Occipital lobe (tissue), 2 donors: ENCODE results near the gene SEMA3A. TPM values are rescaled to one million over a fixed set of nuclear protein-coding genes. Genes with fewer than 3 reads are reported as not detected.

Source experiments
- DNase-seq: peaks from one replicate; lab custom pipeline; 2025; lab: John Stamatoyannopoulos, UW
- total RNA-seq: library from RNA; depleted of rRNA; stranded (reverse); fragments of >200 nt; gene quantifications from one replicate; pipeline ENCODE4 v1.2.3, GENCODE V29; 2014

SEMA3A gene
- total RNA-seq, 1 donor from 2014 or later: 46.8 TPM

GRCh38 chr7:84021292-84021908 is 173.2 kb downstream of the SEMA3A start:
- DNase-seq: no peak

GRCh38 chr7:84017651-84018050 is 176.9 kb downstream of the SEMA3A start:
- DNase-seq: no peak

GRCh38 chr7:84013616-84014240 is 180.9 kb downstream of the SEMA3A start:
- DNase-seq: no peak

- no peak for DNase-seq
Observed at GRCh38 chr7:84009782-84010181, 184.8 kb downstream of the SEMA3A start.

- no peak for DNase-seq
Observed at GRCh38 chr7:84009051-84009450, 185.5 kb downstream of the SEMA3A start.

- DNase-seq: no peak
Observed at GRCh38 chr7:84003191-84003590, 191.4 kb downstream of the SEMA3A start.

- DNase-seq: no peak
Observed at GRCh38 chr7:84002348-84002747, 192.2 kb downstream of the SEMA3A start.

GRCh38 chr7:83996879-83997278 is 197.7 kb downstream of the SEMA3A start:
- DNase-seq: no peak

- DNase-seq: no peak
Observed at GRCh38 chr7:83987764-83988163, 206.8 kb downstream of the SEMA3A start.

- DNase-seq: no peak
Observed at GRCh38 chr7:83985821-83986220, 208.8 kb downstream of the SEMA3A start.

- DNase-seq: no peak
Observed at GRCh38 chr7:83984591-83984990, 210.0 kb downstream of the SEMA3A start.

- DNase-seq: no peak
Observed at GRCh38 chr7:83984076-83984475, 210.5 kb downstream of the SEMA3A start.

- DNase-seq: no peak
Observed at GRCh38 chr7:83983606-83984005, 211.0 kb downstream of the SEMA3A start.

GRCh38 chr7:83976302-83976701 is 218.3 kb downstream of the SEMA3A start:
- no peak for DNase-seq

GRCh38 chr7:83970081-83970480 is 224.5 kb downstream of the SEMA3A start:
- no peak for DNase-seq

- DNase-seq: no peak
Observed at GRCh38 chr7:83964318-83964717, 230.3 kb downstream of the SEMA3A start.

GRCh38 chr7:83957333-83957732 is 237.3 kb downstream of the SEMA3A start:
- DNase-seq: no peak

- DNase-seq: no peak
Observed at GRCh38 chr7:83956104-83956503, 238.5 kb downstream of the SEMA3A start.

GRCh38 chr7:83952236-83952635 is 242.4 kb downstream of the SEMA3A start:
- DNase-seq: no peak

GRCh38 chr7:83947260-83947659 is 247.3 kb downstream of the SEMA3A start:
- no peak for DNase-seq

GRCh38 chr7:83946801-83947200 is 247.8 kb downstream of the SEMA3A start:
- DNase-seq: no peak

- DNase-seq: no peak
Observed at GRCh38 chr7:83941300-83941699, 253.3 kb downstream of the SEMA3A start.

- no peak for DNase-seq
Observed at GRCh38 chr7:83937930-83938329, 256.7 kb downstream of the SEMA3A start.
